GOT3 (cell line): ENCODE results near the gene RRP8.

Experiments used
- DNase-seq: peaks from one replicate; lab custom pipeline; 2025; ENCODE audit warnings: mixed read lengths; lab: John Stamatoyannopoulos, UW

RRP8 gene

GRCh38 chr11:6632116-6633073, 29.0 kb upstream of the RRP8 start:
- no peak for DNase-seq

GRCh38 chr11:6631361-6631890, 28.0 kb upstream of the RRP8 start:
- DNase-seq: no peak

- no peak for DNase-seq
Measured at GRCh38 chr11:6630632-6631291, 27.3 kb upstream of the RRP8 start.

- DNase-seq: no peak
Measured at GRCh38 chr11:6629892-6630631, 26.6 kb upstream of the RRP8 start.

- no peak for DNase-seq
Measured at GRCh38 chr11:6629573-6629891, 26.1 kb upstream of the RRP8 start.

GRCh38 chr11:6628526-6628925, 25.1 kb upstream of the RRP8 start:
- no peak for DNase-seq

GRCh38 chr11:6627762-6628241, 24.4 kb upstream of the RRP8 start:
- no peak for DNase-seq

GRCh38 chr11:6626971-6627761, 23.8 kb upstream of the RRP8 start:
- DNase-seq: no peak

- DNase-seq: no peak
Measured at GRCh38 chr11:6625832-6626420, 22.5 kb upstream of the RRP8 start.

GRCh38 chr11:6625156-6625831, 21.9 kb upstream of the RRP8 start:
- no peak for DNase-seq

GRCh38 chr11:6623391-6624363, 20.3 kb upstream of the RRP8 start:
- DNase-seq: no peak

GRCh38 chr11:6622261-6623171, 19.1 kb upstream of the RRP8 start:
- DNase-seq: no peak

- no peak for DNase-seq
Measured at GRCh38 chr11:6621711-6622211, 18.3 kb upstream of the RRP8 start.

GRCh38 chr11:6620636-6621035, 17.2 kb upstream of the RRP8 start:
- no peak for DNase-seq

GRCh38 chr11:6619004-6619745, 15.8 kb upstream of the RRP8 start, which contains the start of gene TPP1:
Gene TPP1, minus strand, starts transcription at chr11:6619422. Its CDS starts 22 bp downstream, at chr11:6619400.
- DNase-seq: peak; percentile 18

- no peak for DNase-seq
Measured at GRCh38 chr11:6618117-6619003, 14.9 kb upstream of the RRP8 start.
